Measurements from ENCODE around the gene ABCA2. TPM values are rescaled to one million over a fixed set of nuclear protein-coding genes. Genes with fewer than 3 reads are reported as not detected.

The ABCA2 gene
- total RNA-seq, 1 donor from 2014 or later: 7.6 TPM

DNA sequence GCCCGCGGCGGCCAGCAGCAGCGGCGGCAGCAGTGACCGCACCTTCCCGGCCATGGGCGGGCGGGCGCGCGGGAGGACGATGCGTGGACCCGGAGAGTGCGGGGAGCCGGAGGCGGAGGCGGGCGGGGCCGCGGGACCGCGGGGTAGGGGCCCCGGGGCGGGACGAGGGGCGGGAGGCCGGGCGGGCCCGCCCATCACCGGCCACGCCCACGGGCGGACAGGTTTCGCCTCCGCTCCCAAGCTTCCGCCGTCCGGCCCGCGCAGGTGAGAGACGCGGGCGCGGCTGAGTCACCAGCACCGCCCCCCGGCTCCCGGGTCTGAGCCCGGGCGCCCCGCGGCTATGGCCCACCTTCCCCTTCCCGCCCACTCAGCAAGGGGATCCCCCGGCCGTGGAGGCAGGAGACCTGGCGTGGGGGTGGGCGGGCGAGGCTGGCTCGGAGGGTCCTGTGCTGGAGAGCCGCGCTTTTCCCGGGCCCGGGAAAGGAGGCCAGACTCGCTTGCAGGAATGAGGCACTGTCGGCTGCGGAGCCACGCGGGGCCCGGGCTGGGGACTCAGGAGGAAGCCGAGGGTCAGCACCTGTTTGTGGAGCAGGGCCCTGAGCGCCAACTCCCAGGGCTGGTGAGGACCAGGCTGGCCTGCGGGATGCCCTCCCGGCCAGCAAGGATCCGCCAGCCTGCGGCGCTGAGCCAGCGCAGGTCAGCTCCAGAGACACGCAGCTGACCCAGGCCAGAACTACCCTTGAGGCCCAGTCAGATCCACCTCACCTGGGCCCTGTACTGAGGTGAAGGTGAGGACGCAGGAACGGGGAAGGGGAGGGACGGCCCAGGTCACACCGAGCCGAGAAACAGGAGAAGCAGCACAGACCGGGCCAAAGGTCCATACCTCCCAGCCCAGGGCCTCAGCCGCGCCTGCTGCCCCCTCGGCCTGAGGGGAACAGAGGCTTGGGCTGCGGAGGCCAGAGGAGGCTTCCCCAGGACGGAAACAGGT, 26.2 kb upstream of the ABCA2 start, which contains the start of gene ENTPD2:
Gene ENTPD2 (minus strand): TSS at position 118 of the 988 bp plus-strand sequence. CDS start 64 bp downstream, at position 54.
- DNase-seq (ENCODE audit: low read depth): no peak
- TF ChIP-seq, protein P1, sequence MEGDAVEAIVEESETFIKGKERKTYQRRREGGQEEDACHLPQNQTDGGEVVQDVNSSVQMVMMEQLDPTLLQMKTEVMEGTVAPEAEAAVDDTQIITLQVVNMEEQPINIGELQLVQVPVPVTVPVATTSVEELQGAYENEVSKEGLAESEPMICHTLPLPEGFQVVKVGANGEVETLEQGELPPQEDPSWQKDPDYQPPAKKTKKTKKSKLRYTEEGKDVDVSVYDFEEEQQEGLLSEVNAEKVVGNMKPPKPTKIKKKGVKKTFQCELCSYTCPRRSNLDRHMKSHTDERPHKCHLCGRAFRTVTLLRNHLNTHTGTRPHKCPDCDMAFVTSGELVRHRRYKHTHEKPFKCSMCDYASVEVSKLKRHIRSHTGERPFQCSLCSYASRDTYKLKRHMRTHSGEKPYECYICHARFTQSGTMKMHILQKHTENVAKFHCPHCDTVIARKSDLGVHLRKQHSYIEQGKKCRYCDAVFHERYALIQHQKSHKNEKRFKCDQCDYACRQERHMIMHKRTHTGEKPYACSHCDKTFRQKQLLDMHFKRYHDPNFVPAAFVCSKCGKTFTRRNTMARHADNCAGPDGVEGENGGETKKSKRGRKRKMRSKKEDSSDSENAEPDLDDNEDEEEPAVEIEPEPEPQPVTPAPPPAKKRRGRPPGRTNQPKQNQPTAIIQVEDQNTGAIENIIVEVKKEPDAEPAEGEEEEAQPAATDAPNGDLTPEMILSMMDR (conservative IDR thresholded peaks at IDR 0.05; ENCODE audit: low read depth, low read length): no peak
- H3K4me3 ChIP-seq (ENCODE audit: low read depth, low read length): peak within 1 kb of the TSS; percentile 37

DNA sequence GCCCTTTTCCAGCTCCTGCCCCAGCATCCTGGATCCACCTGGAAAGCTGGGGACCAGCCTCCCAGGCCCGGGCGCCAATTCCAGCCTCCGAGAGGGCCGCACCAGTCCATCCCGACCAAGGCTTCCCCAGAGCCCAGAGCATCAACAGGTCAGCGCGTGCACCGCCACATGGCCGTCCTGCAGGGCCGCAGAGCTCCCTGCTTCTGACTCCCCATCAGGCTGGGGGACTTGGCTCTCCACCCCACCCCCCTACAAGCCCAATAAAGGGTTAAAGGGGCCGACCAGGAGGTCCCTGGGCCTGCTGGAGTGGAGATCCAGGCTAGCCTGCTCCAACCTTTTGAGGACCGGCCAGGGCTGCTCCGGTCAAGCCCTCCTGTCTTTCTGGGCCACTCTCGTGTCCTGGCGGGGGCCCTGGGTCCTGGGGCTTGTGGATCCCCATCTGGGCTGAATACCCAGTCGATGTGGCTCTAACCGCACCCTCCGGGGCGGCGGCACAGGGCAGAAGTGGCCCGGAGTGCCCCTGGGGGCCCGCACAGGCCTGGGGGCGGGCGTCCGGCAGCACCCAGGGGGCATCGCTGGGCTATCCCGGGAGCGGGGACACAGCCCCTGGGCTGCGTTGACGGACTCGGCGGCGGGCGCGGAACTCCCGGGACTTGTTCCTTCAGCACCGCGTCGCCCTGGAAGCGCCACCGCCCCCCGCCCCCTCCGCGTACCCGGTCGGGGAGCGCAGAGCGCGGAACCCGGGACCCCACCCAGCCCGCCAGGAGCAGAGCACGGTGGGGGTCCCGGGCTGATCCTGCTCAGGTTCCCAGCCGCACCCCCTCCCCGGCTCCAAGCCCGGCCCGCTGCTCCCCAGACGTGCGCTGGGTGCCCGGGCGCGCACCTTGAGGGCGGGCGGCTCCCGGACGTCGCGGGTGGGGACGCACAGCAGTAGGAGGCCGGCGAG, 25.2 kb upstream of the ABCA2 start:
- TF ChIP-seq, protein P1 (conservative IDR thresholded peaks at IDR 0.05; ENCODE audit: low read depth, low read length): no peak
- DNase-seq (ENCODE audit: low read depth): no peak
- H3K4me3 ChIP-seq (ENCODE audit: low read depth, low read length): peak overlapping the region; percentile 37

DNA sequence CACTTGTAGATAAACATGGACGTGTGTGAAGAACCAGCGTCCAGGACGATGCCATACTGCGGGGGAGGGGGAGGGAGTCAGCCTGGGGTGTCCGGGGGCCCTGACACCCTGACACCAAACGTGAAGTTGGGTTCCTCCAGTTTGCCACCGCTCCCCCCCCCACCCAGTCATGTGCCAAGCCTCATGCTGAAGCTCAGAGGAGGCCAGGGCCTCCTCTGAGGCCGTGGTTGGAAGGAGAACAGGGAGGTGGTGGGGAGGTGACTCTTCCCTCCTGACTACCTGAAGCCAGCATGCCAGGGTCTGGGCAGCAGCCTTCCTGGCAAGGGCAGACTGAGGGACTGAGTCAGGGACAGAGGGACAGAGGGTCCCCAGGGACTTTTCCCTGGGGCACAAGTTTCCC, 24.3 kb upstream of the ABCA2 start:
- no peak overlapping the region for H3K4me3 ChIP-seq (ENCODE audit: low read depth, low read length)
- TF ChIP-seq, protein P1 (conservative IDR thresholded peaks at IDR 0.05; ENCODE audit: low read depth, low read length): no peak
- no peak for DNase-seq (ENCODE audit: low read depth)

DNA sequence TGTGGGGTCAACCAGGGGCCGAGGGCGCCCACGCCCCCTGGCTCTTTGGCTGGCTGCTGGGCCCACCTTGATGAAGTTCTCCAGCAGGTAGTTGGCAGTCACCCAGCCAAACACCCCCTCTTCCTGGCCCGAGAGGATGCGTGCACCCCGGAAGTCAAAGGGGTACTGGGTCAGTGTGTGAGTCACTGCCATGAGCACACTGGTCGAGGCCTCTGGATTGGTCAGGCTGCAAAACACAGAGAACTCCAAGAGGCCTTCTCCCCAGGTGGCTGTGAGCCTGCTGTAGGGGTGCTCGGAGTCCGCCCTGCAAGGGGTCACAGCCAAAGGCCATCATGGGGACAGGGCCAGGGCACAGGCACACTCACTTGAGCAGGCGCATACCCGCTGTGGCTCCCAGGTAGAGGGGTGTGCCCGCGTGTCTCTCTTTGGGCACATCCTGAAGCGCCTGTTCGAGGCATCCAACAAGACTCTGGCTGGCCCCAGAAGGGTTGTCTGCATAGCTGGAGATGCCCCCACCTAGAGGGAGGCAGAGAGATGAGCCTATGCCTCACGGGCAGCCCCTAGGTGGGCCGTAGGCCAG, 23.2 kb upstream of the ABCA2 start:
- no peak for DNase-seq (ENCODE audit: low read depth)
- TF ChIP-seq, protein P1 (conservative IDR thresholded peaks at IDR 0.05; ENCODE audit: low read depth, low read length): no peak
- no peak overlapping the region for H3K4me3 ChIP-seq (ENCODE audit: low read depth, low read length)

DNA sequence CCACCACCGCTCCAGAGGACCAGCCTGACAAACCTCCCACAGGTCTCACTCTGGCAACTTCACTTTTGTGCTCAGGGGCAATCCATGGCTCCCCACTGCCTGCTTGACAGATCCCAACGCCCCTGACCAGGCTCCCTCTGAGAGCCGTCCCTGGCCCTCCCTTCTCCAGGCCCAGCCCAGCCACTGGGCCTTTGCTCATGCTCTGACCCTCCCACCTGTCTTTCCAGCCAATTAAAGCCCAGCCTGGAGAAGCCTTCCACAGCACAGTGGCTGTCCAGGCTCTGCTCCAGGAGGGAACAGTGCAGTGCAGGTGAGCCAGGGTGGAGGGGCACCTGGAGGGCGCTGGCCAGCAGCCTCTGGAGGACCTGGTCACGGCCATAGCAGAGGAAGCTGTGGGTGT, 22.5 kb upstream of the ABCA2 start:
- no peak for DNase-seq (ENCODE audit: low read depth)
- H3K4me3 ChIP-seq (ENCODE audit: low read depth, low read length): no peak overlapping the region
- TF ChIP-seq, protein P1 (conservative IDR thresholded peaks at IDR 0.05; ENCODE audit: low read depth, low read length): no peak

All from epithelial cell of proximal tubule (primary cell).